Measurements from ENCODE around the gene IFI6. TPM values are rescaled to one million over a fixed set of nuclear protein-coding genes. Genes with fewer than 3 reads are reported as not detected.

The IFI6 gene
- total RNA-seq, 1 donor from 2014 or later = 45.2 TPM

Small RNA genes within 50 kb of the gene (small RNA-seq; reads per million reads assigned to genes)
- gene AL031729.1 (not detected), gene RNU6-424P (not detected), gene RNU6-949P (0.08 reads per million)

Other genes starting within 250 kb of the IFI6 start
- 4.5 TPM for gene WASF2, start 182.0 kb downstream of the IFI6 start, total RNA-seq
- gene AHDC1, start 68.0 kb downstream of the IFI6 start, total RNA-seq = 10.6 TPM
- 0.41 TPM for gene FGR, start 37.0 kb downstream of the IFI6 start, total RNA-seq
- 20.0 TPM for gene FAM76A, start 53.8 kb upstream of the IFI6 start, total RNA-seq
- gene STX12, start 101.0 kb upstream of the IFI6 start, total RNA-seq = 175 TPM
- gene PPP1R8, start 158.6 kb upstream of the IFI6 start, total RNA-seq = 80.7 TPM
- 3.7 TPM for gene THEMIS2, start 200.4 kb upstream of the IFI6 start, total RNA-seq
- 86.8 TPM for gene RPA2, start 242.4 kb upstream of the IFI6 start, total RNA-seq